HG03432 (cell line): ENCODE measurements around the gene MADCAM1.
"Not testable (repeated sequence)": the region's sequence is repeated elsewhere in the genome, so short reads cannot be mapped to it uniquely, and the experiment has no call there.

Experiments
- ATAC-seq: cut with Tn5 transposase; IDR thresholded peaks from one replicate; pipeline ENCODE4 v1.9.1; 2021; ENCODE audit warnings: mild to moderate bottlenecking, moderate library complexity; ENCODE audit not compliant: unreplicated experiment

Gene MADCAM1

GRCh38 chr19:465056-465816 is 31.1 kb upstream of the MADCAM1 start:
- ATAC-seq, result no peak

- ATAC-seq, result no peak
These were observed 28.7 kb upstream of the MADCAM1 start for GRCh38 chr19:467554-467953.

DNA sequence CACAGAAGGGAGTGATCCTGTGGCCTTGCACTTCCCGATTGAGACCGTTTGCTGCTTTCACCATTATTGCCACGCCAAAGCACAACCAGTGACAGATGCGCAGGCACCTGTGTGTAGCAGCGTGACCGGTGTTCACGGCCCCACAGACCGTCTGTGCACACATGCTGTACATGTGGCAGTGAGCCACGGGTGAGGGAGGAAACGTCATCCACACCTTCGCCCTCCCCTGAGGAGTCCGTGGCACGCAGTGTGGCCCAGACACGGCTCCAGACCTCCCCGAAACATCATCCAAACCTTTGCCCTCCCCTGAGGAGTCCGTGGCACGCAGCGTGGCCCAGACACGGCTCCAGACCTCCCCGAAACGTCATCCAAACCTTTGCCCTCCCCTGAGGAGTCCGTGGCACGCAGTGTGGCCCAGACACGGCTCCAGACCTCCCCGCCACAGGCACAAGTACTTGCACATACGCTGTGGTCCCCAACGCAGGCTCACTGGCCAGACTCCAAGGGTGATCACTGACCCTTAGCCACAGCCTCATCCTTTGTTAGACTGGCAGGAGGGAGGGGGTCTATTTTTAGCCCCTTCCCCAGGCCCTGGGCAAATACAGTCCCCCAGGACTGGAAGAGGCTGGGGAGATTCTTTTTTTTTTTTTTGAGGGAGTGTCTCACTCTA is 27.6 kb upstream of the MADCAM1 start:
- ATAC-seq, result no peak

DNA sequence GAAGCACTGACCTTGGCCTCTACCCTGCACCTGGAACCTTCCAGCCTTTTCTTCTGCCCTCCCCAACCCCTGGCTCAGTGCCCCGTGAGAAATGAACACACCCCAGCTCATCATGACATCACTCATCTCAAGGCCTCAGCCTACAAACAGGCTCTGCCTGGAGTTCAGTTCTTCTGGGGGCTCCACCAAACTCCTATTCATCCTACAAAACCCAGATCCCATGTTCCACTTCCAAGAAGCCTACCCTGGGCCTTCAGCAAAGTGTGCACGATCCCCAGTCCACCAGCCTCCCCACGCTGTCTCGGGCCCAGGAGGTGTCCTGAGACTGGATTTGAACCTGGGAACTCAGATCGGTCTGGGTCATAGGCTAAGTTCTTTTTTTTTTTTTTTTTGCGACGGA is 26.5 kb upstream of the MADCAM1 start:
- ATAC-seq, result no peak

- no peak for ATAC-seq
These were observed 25.6 kb upstream of the MADCAM1 start for GRCh38 chr19:470701-471100.

DNA sequence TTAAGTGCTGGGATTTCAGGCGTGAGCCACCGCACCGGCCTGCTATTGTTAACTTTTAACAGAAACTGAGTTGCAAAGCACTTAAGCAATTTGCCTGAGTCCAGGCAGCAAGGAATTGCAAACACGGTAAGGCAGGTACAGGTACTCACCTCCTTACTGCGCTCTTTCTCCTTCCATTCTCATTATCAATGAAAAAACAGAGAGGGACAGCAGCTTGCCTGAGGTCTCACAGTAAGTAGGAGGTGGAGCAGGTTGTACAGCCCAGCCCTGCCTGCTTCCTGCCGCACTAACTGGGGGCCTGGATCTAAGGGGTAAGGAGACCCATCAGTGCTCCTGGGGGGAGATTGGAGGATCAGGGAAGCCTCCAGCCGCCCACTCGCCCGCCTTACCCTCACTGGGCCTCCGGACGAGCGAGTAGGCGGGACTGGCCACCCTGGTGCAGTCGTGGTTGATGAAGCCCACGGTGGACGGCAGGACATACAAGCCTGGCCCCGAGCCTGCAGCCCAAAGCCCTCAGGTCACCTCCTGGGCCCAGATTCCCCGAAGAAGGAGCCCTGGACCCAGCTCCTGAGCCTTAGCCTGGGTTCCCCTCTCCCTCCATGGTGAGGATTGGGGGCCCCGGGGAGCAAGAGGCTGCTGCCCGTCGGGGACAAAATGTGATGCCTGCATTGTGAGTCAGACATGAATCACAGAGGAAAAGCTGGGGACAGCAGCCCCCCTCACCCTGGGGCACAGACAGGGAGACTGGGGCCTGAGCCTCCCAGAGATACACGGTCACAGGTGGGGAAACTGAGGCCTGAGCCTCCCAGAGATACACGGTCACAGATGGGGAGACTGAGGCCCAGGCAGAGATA is 24.1 kb upstream of the MADCAM1 start:
- no peak for ATAC-seq

- ATAC-seq, result no peak
These were observed 21.9 kb upstream of the MADCAM1 start for GRCh38 chr19:474126-475078.

DNA sequence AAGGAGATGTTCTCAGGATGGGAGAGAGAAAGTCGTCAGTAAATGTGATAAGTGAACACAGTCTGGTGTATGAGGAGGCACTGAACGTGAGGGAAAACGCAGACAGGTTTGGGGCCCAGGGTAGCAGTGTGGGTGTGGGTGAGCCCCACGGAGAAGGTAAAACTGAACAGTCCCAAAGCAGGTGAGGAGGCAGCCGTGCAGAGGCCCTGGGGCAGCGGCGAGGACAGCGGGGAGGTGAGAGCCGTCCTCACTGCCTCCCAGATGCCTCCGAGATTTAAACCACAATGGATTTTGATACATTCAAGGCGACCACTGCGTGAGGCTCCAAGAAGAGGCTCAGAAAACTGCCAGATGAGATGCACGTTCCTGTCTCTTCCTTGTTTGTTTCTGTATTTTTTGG is 20.9 kb upstream of the MADCAM1 start:
- ATAC-seq, result no peak

DNA sequence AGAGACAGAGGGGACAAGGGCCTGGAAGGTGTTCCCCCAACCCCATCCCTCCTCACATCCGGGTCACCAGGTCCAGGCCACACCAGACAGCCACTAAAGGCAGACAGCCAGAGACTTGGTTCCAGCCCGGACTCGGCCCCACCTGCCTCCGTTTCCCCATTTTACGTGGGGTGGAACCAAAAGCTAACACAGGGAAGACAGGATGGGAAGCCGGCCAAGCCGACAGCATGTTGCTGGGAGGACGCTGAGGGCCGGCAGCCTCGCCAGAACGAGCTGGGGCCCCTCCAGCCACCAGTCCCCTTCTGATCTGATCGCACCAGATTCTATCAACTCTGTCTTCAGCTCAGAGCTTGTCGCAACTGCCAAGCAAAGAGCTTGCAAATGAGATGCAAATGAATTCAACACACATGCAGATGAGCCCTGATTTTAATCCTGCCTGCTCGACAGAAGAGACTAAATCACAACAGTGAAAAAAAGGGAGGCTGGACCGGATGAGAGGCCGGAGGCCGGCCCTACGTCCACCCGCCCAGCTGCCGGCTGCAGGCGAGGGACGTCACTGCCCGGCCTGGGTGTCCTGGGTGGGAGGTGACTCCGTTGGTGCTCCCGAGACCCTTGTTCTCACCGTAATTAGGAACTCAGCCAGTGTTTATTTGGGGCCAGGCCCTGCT is 17.9 kb upstream of the MADCAM1 start:
- ATAC-seq, result no peak

DNA sequence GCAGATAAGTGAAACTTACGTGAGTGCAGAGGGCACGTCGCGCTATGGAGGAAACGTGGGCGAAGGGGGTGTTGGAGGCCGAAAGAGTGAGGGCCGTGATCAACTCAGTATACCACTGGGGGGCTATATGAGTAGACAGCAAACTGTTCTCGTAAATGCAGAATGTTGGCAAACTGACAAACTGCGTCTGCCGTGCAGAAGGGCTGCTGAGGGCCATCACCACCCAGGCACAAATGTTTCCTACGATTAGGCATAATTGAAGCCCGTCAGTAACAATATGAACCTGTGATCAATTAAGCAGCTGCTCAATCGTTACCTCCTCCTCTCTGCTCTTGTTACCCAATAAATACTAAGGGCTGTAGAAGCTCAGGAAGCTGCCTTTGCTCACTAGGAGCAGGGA is 17.3 kb upstream of the MADCAM1 start:
- no peak for ATAC-seq

DNA sequence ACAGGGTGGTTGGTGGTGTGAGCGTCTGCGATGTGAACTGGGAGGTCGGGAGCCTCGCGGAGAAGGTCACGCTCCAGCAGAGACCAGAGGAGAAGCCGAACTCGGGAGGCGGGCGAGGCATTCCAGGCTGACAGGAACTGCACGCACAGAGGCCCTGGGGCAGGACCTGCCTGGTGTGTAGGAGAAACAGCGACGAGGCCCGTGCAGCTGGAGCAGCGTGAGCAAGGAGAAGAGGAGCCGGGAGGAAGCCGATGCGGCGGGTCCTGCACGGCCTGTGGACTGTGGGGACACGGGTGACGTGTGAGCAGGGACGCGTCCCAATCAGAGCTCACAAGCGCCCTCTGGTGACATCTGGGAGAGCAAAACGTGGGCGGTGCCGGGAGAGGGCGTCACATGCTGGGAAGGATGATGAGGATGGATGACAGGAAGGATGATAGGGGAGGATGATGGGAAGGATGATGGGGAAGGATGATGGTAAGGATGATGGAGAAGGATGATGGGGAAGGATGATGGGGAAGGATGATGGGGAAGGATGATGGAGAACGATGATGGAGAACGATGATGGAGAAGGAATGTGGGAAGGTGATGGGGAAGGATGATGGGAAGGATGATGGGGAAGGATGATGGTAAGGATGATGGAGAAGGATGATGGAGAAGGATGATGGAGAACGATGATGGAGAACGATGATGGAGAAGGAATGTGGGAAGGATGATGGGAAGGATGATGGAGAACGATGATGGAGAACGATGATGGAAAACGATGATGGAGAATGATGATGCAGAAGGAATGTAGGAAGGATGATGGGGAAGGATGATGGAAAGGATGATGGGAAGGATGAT is 16.1 kb upstream of the MADCAM1 start:
- no peak for ATAC-seq

GRCh38 chr19:481100-481499 is 15.2 kb upstream of the MADCAM1 start:
- not testable (repeated sequence) for ATAC-seq

DNA sequence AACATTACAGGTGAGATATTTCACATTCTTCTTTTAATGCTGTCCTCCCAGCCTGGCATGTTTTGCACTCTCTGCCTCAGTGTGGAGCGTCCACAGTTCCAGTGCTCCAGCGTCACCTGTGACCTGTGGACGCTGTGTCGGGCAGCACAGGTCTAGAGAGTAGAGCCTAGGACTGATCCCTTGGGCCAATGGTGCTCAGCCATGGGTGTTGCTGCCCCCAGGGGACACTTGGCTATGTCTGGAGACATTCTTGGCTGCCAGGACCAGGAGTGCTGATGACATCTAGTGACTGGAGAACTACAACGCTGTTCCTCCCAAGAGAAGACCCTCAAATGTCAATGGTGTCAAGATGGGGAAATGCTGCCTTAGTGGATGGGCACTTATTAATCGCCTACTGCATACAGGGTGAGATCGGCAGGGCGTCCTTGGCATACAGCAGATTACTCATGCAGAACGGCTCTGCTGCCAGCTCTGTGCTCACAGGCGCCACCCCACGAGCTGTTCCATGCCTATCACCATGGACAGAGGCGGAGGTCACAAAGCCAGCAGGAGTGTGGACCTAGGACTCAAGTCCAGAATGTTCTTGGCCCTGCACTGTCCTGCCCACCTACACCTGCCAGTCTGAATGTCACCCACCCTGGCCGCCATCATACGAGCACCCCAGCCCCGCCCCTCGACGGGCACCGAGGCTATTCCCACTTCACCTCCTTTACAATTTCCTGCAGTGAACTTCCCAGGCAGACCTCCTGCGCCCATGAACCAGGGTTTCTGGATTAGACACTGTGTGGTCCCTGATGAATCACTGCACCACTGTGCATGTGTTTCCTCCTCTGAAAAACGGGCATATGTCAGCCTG is 13.9 kb upstream of the MADCAM1 start:
- ATAC-seq, result no peak

GRCh38 chr19:483332-484072 is 12.8 kb upstream of the MADCAM1 start:
- ATAC-seq, result no peak

- ATAC-seq, result no peak
These were observed 11.8 kb upstream of the MADCAM1 start for GRCh38 chr19:484494-484893.

DNA sequence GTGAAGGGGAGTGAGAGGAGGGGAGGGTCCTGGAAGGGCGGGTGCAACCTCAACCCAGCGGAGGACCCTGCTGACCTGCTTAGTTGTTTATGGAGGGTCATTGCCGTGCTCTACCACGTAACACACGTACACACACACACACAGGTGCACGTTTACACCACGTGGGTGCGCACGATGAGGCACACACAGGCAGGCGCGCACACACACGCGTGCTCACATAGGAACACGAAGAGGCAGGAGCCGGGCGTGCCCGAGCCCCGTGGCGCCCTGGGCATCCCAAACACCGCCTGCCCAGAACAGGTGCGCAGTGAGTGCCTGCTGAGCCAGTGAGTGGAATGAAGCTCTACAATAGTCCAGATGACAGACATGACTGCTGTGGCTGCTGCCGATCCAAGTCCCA is 11.2 kb upstream of the MADCAM1 start:
- no peak for ATAC-seq

GRCh38 chr19:485583-486236 is 10.6 kb upstream of the MADCAM1 start:
- ATAC-seq, result no peak
